Progenitor cell of endocrine pancreas (in vitro differentiated cells): ENCODE measurements around the gene PIGW. TPM values are rescaled to one million over a fixed set of nuclear protein-coding genes. Genes with fewer than 3 reads are reported as not detected.
A peak's percentile ranks its signal among the peaks of the same experiment; 100 is the strongest.

ENCODE experiments used
- DNase-seq: peaks from one replicate; pipeline ENCODE4 v3.0.0; 2021; ENCODE audit warnings: low spot score; ENCODE audit not compliant: unreplicated experiment
- H3K27ac Mint-ChIP-seq: 2 replicates; pipeline ENCODE4 v1.8.0; 2021; ENCODE audit warnings: mild to moderate bottlenecking, moderate library complexity, mixed read lengths
- H3K27me3 Mint-ChIP-seq: 2 replicates; pipeline ENCODE4 v1.8.0; 2021; ENCODE audit warnings: mixed read lengths
- H3K36me3 Mint-ChIP-seq: 2 replicates; pipeline ENCODE4 v1.8.0; 2022; ENCODE audit warnings: mixed read lengths; ENCODE audit not compliant: insufficient read depth
- H3K4me1 Mint-ChIP-seq: 2 replicates; pipeline ENCODE4 v1.8.0; 2021; ENCODE audit warnings: low read depth, mixed read lengths
- H3K4me3 Mint-ChIP-seq: 2 replicates; pipeline ENCODE4 v1.8.0; 2021; ENCODE audit warnings: low read depth, mild to moderate bottlenecking, moderate library complexity, mixed read lengths
- H3K9me3 Mint-ChIP-seq: 2 replicates; pipeline ENCODE4 v1.8.0; 2021; ENCODE audit warnings: low read depth, mixed read lengths
- CTCF ChIP-seq: fragments of 200-600 bp; sonication (generic); IDR thresholded peaks from one replicate; pipeline ENCODE4 v1.5.0; 2021; ENCODE audit warnings: antibody characterized with exemption, mild to moderate bottlenecking; ENCODE audit not compliant: unreplicated experiment
- long read RNA-seq: library from polyadenylated mRNA; unstranded; transcript quantifications from one replicate; pipeline ENCODE4 v2.0.0, GENCODE V29; 2020
- total RNA-seq: library from RNA; stranded (reverse); gene quantifications from 2 replicates; pipeline ENCODE4 v1.2.1, GENCODE V29; 2021

The PIGW gene, protein sequence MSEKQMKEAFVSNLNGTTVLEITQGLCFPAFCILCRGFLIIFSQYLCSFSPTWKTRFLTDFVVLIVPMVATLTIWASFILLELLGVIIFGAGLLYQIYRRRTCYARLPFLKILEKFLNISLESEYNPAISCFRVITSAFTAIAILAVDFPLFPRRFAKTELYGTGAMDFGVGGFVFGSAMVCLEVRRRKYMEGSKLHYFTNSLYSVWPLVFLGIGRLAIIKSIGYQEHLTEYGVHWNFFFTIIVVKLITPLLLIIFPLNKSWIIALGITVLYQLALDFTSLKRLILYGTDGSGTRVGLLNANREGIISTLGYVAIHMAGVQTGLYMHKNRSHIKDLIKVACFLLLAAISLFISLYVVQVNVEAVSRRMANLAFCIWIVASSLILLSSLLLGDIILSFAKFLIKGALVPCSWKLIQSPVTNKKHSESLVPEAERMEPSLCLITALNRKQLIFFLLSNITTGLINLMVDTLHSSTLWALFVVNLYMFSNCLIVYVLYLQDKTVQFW
- 7.3 and 8.7 TPM in 2 replicates for total RNA-seq
- long read RNA-seq, transcript PIGW-204 (2 exons, 2,312 nt) = major isoform, 13 of 26 reads
- long read RNA-seq, transcript PIGW-206 (2 exons, 2,264 nt) = minor isoform, 8 of 26 reads
- long read RNA-seq, partial matches to known transcripts = 0 of 26 reads
- long read RNA-seq, other reads (novel, unspliced or antisense) = 2 of 26 reads

- TF ChIP-seq CTCF = no peak
- Mint-ChIP-seq H3K9me3 (no peaks in the 10 kb centered on the region), H3K4me3 (peak within 1 kb of the TSS; percentile 95), H3K36me3 (peaks cover 11% of the 10 kb centered on the region), H3K27ac (peak within 1 kb of the TSS; percentile 98), H3K27me3 (no peaks in the 10 kb centered on the region), H3K4me1 (peaks cover 3% of the 10 kb centered on the region)
- DNase-seq = peak; percentile 77
These were observed at the start of gene PIGW, which contains the start of gene MYO19 for GRCh38 chr17:36534840-36535668. Gene PIGW (plus strand): TSS chr17:36534987. CDS start chr17:36537102, 2,115 bp downstream. Gene MYO19 (minus strand): TSS chr17:36534868. CDS start chr17:36532538, 2,330 bp downstream.

DNA sequence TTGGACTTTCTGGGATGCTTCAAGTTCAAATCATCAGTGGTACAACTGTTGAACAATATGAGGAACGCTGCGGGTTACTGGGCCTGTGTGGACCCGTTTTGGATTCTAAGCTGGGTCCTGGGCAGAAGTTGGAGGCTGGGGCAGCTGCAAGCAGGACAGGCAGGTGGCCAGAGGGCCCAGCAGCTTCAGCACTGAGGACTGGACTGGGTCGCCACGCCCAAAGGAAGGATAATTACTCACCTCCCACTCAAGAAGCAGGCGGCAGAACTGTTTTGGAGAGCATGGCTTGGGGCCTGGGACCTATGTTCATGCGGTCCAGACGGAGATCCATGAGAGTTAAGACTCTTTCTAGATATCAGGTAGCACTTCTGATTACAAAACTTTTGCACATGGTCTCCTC, 49.8 kb upstream of the PIGW start:
- TF ChIP-seq CTCF = no peak
- peaks cover 28% of the 10 kb centered on the region for H3K27me3 Mint-ChIP-seq
- H3K4me3 Mint-ChIP-seq = peak overlapping the region; percentile 99
- no peak for DNase-seq
- peaks cover 9% of the 10 kb centered on the region for H3K4me1 Mint-ChIP-seq
- peaks cover 11% of the 10 kb centered on the region for H3K36me3 Mint-ChIP-seq
- peaks cover 2% of the 10 kb centered on the region for H3K9me3 Mint-ChIP-seq
- peak overlapping the region; percentile 16 for H3K27ac Mint-ChIP-seq

DNA sequence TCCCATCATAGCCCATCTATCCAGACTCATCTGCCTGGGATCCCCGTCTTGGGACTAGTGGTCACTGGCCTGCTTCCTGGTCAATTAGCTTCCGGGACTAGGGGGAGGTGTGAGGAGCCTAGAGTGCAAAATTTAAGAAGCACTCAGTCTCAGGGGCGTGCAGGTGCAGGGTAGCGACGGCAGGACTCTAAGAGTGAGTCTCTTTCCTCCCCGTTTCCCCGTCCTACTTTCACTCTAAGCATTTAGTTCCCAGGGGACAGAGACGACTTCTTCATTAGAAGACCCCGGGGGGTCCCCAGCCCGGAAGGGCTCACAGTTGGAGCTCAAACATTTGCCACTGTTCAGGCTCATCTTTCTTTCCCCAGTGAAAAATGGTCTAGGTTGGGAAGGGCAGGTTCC, 49.0 kb upstream of the PIGW start:
- no peak for DNase-seq

GRCh38 chr17:36486204-36487194, 48.3 kb upstream of the PIGW start, which contains the start of gene ZNHIT3:
Gene ZNHIT3 (plus strand): TSS chr17:36486681. CDS start chr17:36486700, 19 bp downstream.
- TF ChIP-seq CTCF = no peak
- H3K36me3 Mint-ChIP-seq = peaks cover 19% of the 10 kb centered on the region
- H3K9me3 Mint-ChIP-seq = peaks cover 5% of the 10 kb centered on the region
- H3K4me3 Mint-ChIP-seq = peak within 1 kb of the TSS; percentile 99
- peaks cover 9% of the 10 kb centered on the region for H3K4me1 Mint-ChIP-seq
- H3K27me3 Mint-ChIP-seq = peaks cover 20% of the 10 kb centered on the region
- peak; percentile 69 for DNase-seq
- peak within 1 kb of the TSS; percentile 99 for H3K27ac Mint-ChIP-seq

More for the DNA sequence above, 49.0 kb upstream of the PIGW start:
- Mint-ChIP-seq H3K4me1 (peaks cover 9% of the 10 kb centered on the region), H3K27me3 (peaks cover 24% of the 10 kb centered on the region), H3K27ac (no peak overlapping the region), H3K9me3 (peaks cover 5% of the 10 kb centered on the region), H3K4me3 (peak overlapping the region; percentile 99), H3K36me3 (peaks cover 15% of the 10 kb centered on the region)
- TF ChIP-seq CTCF = no peak
